WERI-Rb-1 (cell line): ENCODE data around the gene ACAD11.
"Not testable (repeated sequence)": the region's sequence is repeated elsewhere in the genome, so short reads cannot be mapped to it uniquely, and the experiment has no call there.

ENCODE experiments used
- DNase-seq: peaks from one replicate; pipeline ENCODE4 v3.0.0-alpha.2; 2020
- H3K27ac ChIP-seq: fragments of 250-450 bp; sonication (Bioruptor Pico); 2 replicates; pipeline ENCODE4 v1.5.1; 2020; ENCODE audit warnings: mild to moderate bottlenecking, moderate library complexity
- H3K27me3 ChIP-seq: fragments of 250-450 bp; sonication (Bioruptor Pico); 2 replicates; pipeline ENCODE4 v1.5.1; 2021; ENCODE audit warnings: mild to moderate bottlenecking, low read depth, moderate library complexity; ENCODE audit not compliant: insufficient read depth, severe bottlenecking
- H3K36me3 ChIP-seq: fragments of 250-450 bp; sonication (Bioruptor Pico); 2 replicates; pipeline ENCODE4 v1.5.1; 2020; ENCODE audit warnings: mild to moderate bottlenecking, moderate library complexity
- H3K4me3 ChIP-seq: 2 replicates; pipeline ENCODE4 v1.5.1; 2011; ENCODE audit warnings: low read depth, mild to moderate bottlenecking, control low read depth, low read length
- H3K9me3 ChIP-seq: fragments of 250-450 bp; sonication (Bioruptor Pico); 2 replicates; pipeline ENCODE4 v1.5.1; 2021; ENCODE audit warnings: mild to moderate bottlenecking, moderate library complexity; ENCODE audit not compliant: severe bottlenecking
- TF ChIP-seq, protein P1 (sequence below): IDR thresholded peaks from 2 replicates; pipeline ENCODE4 v1.5.1; 2011; ENCODE audit warnings: low read depth, mild to moderate bottlenecking, control low read depth, inconsistent platforms, low read length

Gene ACAD11

GRCh38 chr3:132616780-132617179 lies 42.8 kb downstream of the ACAD11 start:
- H3K4me3 ChIP-seq: no peak overlapping the region
- TF ChIP-seq, protein P1, sequence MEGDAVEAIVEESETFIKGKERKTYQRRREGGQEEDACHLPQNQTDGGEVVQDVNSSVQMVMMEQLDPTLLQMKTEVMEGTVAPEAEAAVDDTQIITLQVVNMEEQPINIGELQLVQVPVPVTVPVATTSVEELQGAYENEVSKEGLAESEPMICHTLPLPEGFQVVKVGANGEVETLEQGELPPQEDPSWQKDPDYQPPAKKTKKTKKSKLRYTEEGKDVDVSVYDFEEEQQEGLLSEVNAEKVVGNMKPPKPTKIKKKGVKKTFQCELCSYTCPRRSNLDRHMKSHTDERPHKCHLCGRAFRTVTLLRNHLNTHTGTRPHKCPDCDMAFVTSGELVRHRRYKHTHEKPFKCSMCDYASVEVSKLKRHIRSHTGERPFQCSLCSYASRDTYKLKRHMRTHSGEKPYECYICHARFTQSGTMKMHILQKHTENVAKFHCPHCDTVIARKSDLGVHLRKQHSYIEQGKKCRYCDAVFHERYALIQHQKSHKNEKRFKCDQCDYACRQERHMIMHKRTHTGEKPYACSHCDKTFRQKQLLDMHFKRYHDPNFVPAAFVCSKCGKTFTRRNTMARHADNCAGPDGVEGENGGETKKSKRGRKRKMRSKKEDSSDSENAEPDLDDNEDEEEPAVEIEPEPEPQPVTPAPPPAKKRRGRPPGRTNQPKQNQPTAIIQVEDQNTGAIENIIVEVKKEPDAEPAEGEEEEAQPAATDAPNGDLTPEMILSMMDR: no peak
- no peak overlapping the region for H3K27ac ChIP-seq
- no peak for DNase-seq
- peaks cover 3% of the 10 kb centered on the region for H3K9me3 ChIP-seq
- H3K36me3 ChIP-seq: no peaks in the 10 kb centered on the region
- no peaks in the 10 kb centered on the region for H3K27me3 ChIP-seq

GRCh38 chr3:132615881-132616280 lies 43.7 kb downstream of the ACAD11 start:
- Histone ChIP-seq H3K27ac (no peak overlapping the region), H3K4me3 (no peak overlapping the region), H3K9me3 (peaks cover 3% of the 10 kb centered on the region), H3K27me3 (no peaks in the 10 kb centered on the region), H3K36me3 (no peaks in the 10 kb centered on the region)
- TF ChIP-seq, protein P1: no peak
- DNase-seq: no peak

DNA sequence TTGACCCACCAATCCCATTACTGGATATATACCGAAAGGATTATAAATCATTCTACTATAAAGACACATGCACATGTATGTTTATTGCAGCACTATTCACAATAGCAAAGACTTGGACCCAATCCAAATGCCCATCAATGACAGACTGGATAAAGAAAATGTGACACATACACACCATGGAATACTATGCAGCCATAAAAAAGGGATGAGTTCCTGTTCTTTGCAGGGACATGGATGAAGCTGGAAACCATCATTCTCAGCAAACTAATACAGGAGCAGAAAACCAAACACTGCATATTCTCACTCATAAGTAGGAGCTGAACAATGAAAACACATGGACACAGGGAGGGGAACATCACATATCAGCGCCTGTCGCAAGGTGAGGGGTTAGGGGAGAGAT lies 44.3 kb downstream of the ACAD11 start:
- H3K36me3 ChIP-seq, H3K27ac ChIP-seq, H3K9me3 ChIP-seq, H3K4me3 ChIP-seq, DNase-seq, H3K27me3 ChIP-seq: not testable (repeated sequence)

- H3K4me3 ChIP-seq, H3K9me3 ChIP-seq, DNase-seq, H3K27me3 ChIP-seq, H3K36me3 ChIP-seq, H3K27ac ChIP-seq: not testable (repeated sequence)
Measured at GRCh38 chr3:132606620-132607019, 53.0 kb downstream of the ACAD11 start.

- Histone ChIP-seq H3K27ac (no peak overlapping the region), H3K36me3 (no peaks in the 10 kb centered on the region), H3K27me3 (no peaks in the 10 kb centered on the region), H3K9me3 (no peaks in the 10 kb centered on the region), H3K4me3 (no peak overlapping the region)
- TF ChIP-seq, protein P1: no peak
- DNase-seq: no peak
Measured at GRCh38 chr3:132606085-132606484, 53.5 kb downstream of the ACAD11 start.

- no peaks in the 10 kb centered on the region for H3K9me3 ChIP-seq
- TF ChIP-seq, protein P1: no peak
- H3K27ac ChIP-seq: no peak overlapping the region
- DNase-seq: no peak
- H3K27me3 ChIP-seq: no peaks in the 10 kb centered on the region
- no peaks in the 10 kb centered on the region for H3K36me3 ChIP-seq
- no peak overlapping the region for H3K4me3 ChIP-seq
Measured at GRCh38 chr3:132605374-132605792, 54.2 kb downstream of the ACAD11 start.

DNA sequence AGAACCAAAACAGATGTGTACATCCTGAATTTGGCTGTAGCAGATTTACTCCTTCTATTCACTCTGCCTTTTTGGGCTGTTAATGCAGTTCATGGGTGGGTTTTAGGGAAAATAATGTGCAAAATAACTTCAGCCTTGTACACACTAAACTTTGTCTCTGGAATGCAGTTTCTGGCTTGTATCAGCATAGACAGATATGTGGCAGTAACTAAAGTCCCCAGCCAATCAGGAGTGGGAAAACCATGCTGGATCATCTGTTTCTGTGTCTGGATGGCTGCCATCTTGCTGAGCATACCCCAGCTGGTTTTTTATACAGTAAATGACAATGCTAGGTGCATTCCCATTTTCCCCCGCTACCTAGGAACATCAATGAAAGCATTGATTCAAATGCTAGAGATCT lies 59.0 kb downstream of the ACAD11 start:
- H3K4me3 ChIP-seq, H3K36me3 ChIP-seq, H3K9me3 ChIP-seq, DNase-seq, H3K27me3 ChIP-seq, H3K27ac ChIP-seq: not testable (repeated sequence)

DNA sequence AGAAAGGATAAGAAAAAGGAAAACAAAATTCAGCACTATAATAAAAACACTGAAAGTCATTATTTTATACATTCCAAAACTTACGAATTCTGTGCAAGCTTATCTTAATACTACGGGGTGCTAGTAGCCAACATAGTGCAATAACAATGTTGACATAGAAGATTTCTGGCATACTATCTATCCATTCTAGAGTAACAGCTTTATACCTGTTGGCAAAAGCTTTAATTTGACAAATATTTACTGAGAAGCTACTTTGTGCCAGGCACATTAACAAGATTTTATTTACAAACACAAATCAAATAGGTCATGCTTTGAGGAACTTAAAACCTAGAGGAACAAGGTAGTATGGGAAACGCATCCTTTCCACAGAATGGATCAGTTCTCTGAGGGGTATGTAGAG lies 61.4 kb downstream of the ACAD11 start:
- DNase-seq: no peak
- Histone ChIP-seq H3K4me3 (no peak overlapping the region), H3K9me3 (no peaks in the 10 kb centered on the region), H3K27ac (no peak overlapping the region), H3K27me3 (no peaks in the 10 kb centered on the region), H3K36me3 (no peaks in the 10 kb centered on the region)
- TF ChIP-seq, protein P1: no peak
